Measurements from ENCODE around the gene VPS39.

The VPS39 gene

DNA sequence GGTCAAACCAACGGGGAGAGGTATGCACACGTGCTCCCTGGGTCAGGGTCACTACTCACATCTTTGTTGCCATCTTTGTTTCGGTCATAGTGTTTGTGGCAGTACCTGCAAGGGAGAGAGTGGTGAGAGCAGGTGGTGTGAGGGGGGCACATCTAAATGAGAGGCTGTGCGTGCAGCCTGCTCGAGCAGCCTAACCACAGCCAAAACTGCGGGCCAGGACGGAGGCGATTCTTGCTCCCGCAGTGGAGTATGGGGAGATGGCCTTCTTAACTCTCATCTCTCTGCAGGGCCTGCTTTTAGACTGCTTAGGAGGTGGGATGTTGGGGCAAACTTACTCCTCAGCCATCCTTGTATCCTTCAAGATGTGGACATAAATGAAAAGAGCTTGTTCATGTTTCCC is 44.8 kb downstream of the VPS39 start:
- no peak for TF ChIP-seq CTCF (IDR thresholded peaks at IDR 0.05; ENCODE audit: insufficient read depth, low read depth, low read length, missing control alignments)
- H3K4me3 ChIP-seq (ENCODE audit: low read length), result no peak overlapping the region
- no peak for DNase-seq (ENCODE audit: low read depth)

DNA sequence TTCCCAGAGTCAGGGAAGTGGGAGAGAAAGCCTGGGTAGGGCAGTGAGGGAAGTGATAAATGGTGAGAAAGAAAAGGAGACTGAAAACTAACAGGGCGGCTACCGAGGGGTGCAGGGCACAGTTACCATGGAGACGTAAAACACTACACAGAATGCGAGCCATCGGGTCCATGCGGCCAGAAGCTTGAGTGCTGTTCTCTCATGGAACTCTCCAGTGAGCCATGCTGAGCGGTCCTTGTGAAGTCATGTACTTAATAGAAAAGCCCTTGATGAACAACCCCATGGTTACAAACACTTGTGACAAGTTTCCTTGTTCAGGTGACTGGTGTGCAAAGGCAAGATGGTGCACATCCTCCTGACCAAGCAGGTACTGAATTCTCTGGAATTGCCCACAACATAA is 48.0 kb downstream of the VPS39 start:
- no peak overlapping the region for H3K4me3 ChIP-seq (ENCODE audit: low read length)
- DNase-seq (ENCODE audit: low read depth), result no peak
- TF ChIP-seq CTCF (IDR thresholded peaks at IDR 0.05; ENCODE audit: insufficient read depth, low read depth, low read length, missing control alignments), result no peak

DNA sequence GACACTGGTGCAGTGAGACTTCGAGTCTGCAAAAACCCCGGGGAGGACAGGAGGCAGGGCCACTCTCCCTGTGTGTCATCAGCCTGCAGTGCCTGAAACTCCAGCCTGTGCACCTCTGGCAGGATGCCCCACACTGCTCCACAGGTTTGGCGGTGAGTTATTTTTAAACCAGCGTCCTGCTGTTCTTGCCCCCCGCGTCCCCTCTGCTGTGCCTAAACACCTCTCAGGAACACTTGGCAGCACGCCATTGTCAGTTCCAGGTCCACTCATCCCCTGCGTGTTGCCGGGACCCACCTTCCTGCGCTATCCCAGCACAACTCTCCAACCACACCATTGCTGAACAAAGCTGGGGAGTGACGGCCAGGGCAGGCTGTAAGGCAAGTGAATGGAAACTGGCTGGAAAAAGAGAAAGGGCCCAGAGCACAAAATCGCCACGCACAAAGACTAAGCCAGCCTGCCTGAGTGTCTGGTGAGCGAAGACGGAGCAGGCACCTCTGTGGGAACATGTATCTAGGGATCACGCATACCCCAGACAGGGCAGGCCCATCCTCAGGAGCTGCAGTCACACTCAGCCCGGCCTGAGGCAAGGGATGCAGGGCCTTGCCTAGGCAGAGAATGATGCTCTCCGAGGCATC is 48.6 kb downstream of the VPS39 start:
- TF ChIP-seq CTCF (IDR thresholded peaks at IDR 0.05; ENCODE audit: insufficient read depth, low read depth, low read length, missing control alignments), result no peak
- H3K4me3 ChIP-seq (ENCODE audit: low read length), result no peak overlapping the region
- no peak for DNase-seq (ENCODE audit: low read depth)

DNA sequence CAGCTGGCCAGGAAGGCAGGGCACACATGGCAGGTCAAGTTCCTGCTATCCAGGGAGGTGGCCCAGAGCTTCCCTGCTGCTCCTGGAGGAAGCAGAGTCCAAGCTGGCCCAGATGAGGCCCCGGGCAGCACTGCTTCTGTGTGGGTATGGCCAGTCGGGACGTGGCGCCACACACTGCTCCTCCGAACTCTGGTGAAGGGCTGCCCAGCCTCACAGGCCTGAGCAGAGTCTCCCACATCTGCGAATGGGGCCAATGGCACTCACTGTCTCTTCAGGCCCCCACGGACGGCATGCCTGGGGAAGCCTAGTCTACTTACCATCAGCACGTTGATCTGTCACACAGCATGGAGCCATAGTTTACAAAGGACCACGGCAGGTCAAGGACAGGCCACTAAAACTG is 49.2 kb downstream of the VPS39 start:
- no peak for DNase-seq (ENCODE audit: low read depth)
- H3K4me3 ChIP-seq (ENCODE audit: low read length), result no peak overlapping the region
- no peak for TF ChIP-seq CTCF (IDR thresholded peaks at IDR 0.05; ENCODE audit: insufficient read depth, low read depth, low read length, missing control alignments)

GRCh38 chr15:42157981-42158765 is 49.9 kb downstream of the VPS39 start:
- no peak for TF ChIP-seq CTCF (IDR thresholded peaks at IDR 0.05; ENCODE audit: insufficient read depth, low read depth, low read length, missing control alignments)
- H3K4me3 ChIP-seq (ENCODE audit: low read length), result no peak overlapping the region
- DNase-seq (ENCODE audit: low read depth), result peak; percentile 75

- no peak for DNase-seq (ENCODE audit: low read depth)
- no peak overlapping the region for H3K4me3 ChIP-seq (ENCODE audit: low read length)
- TF ChIP-seq CTCF (IDR thresholded peaks at IDR 0.05; ENCODE audit: insufficient read depth, low read depth, low read length, missing control alignments), result no peak
Observed at GRCh38 chr15:42157381-42157780, 50.7 kb downstream of the VPS39 start.
